Measurements from ENCODE around the gene LRRC8E. TPM values are rescaled to one million over a fixed set of nuclear protein-coding genes. Genes with fewer than 3 reads are reported as not detected.
"Not testable (repeated sequence)": the region's sequence is repeated elsewhere in the genome, so short reads cannot be mapped to it uniquely, and the experiment has no call there.

Gene LRRC8E
- total RNA-seq, 1 experiment from 2014 or later, result 3.0 TPM

GRCh38 chr19:7928334-7928706, 40.0 kb downstream of the LRRC8E start:
- ChIA-PET CTCF (interaction anchor here (1.1 to 2.5 kb wide), 10 partner anchors 11 to 296 kb away, joined by 4 to 39 read pairs (median 8); partner anchors contain the start of gene TIMM44), POLR2A (interaction anchor here (1.3 kb wide), 1 partner anchor 16 kb away, joined by 13 read pairs; the partner anchor contains the start of gene TIMM44)
- Mint-ChIP-seq H3K36me3 (peaks cover 13% of the 10 kb centered on the region), H3K27ac (no peak overlapping the region), H3K4me3 (no peak overlapping the region), H3K4me1 (peaks cover 4% of the 10 kb centered on the region; the same call in 1 of the 2 replicates), H3K9me3 (no peaks in the 10 kb centered on the region), H3K27me3 (ENCODE audit: low read depth) (no peaks in the 10 kb centered on the region)
- no peak for ATAC-seq
- DNase-seq (ENCODE audit: low spot score), result no peak
- TF ChIP-seq NR3C1 (CRISPR knock-in tag; conservative IDR thresholded peaks at IDR 0.05; ENCODE audit: low read depth) (no peak), IRF2 (CRISPR knock-in tag; IDR thresholded peaks at IDR 0.05; ENCODE audit: borderline replicate concordance, low read depth) (no peak), PREB (CRISPR knock-in tag; IDR thresholded peaks at IDR 0.05; ENCODE audit: borderline replicate concordance) (no peak), E2F4 (CRISPR knock-in tag; IDR thresholded peaks at IDR 0.05; ENCODE audit: borderline replicate concordance, low read depth) (no peak), RORB (CRISPR knock-in tag; IDR thresholded peaks at IDR 0.05) (no peak), TEAD4 (CRISPR knock-in tag; IDR thresholded peaks at IDR 0.05) (no peak), ZNF532 (CRISPR knock-in tag; IDR thresholded peaks at IDR 0.05; ENCODE audit: borderline replicate concordance) (no peak), CREB1 (CRISPR knock-in tag; IDR thresholded peaks at IDR 0.05) (no peak)

- CTCF ChIA-PET, result interaction anchor here (0.7 to 2.5 kb wide), 24 partner anchors 8 to 361 kb away, joined by 3 to 43 read pairs (median 7); partner anchors contain the start of genes MAP2K7, SNAPC2 and TIMM44
- TF ChIP-seq CTCF (IDR thresholded peaks at IDR 0.05) (peak; percentile 71), RELA (CRISPR knock-in tag; IDR thresholded peaks at IDR 0.05; ENCODE audit: borderline replicate concordance) (no peak), ZNF317 (CRISPR knock-in tag; IDR thresholded peaks at IDR 0.05; ENCODE audit: borderline replicate concordance, low read depth) (no peak)
- ATAC-seq, result peak; percentile 63
- Mint-ChIP-seq H3K9me3 (no peaks in the 10 kb centered on the region), H3K4me1 (peaks cover 4% of the 10 kb centered on the region; the same call in 1 of the 2 replicates), H3K27me3 (ENCODE audit: low read depth) (no peaks in the 10 kb centered on the region), H3K36me3 (peaks cover 17% of the 10 kb centered on the region), H3K4me3 (no peak overlapping the region), H3K27ac (peak overlapping the region; percentile 70; the same call in 1 of the 2 replicates)
- POLR2A ChIA-PET, result interaction anchor here (0.7 to 1.3 kb wide), 3 partner anchors 15 to 71 kb away, joined by 8 to 13 read pairs (median 11); partner anchors contain the start of gene TIMM44
- DNase-seq (ENCODE audit: low spot score), result peak; percentile 84
Observed at GRCh38 chr19:7928741-7929701, 40.7 kb downstream of the LRRC8E start.

- not testable (repeated sequence) for H3K9me3 Mint-ChIP-seq; H3K4me3 Mint-ChIP-seq; ATAC-seq; DNase-seq (ENCODE audit: low spot score); H3K27me3 Mint-ChIP-seq (ENCODE audit: low read depth); H3K27ac Mint-ChIP-seq; H3K4me1 Mint-ChIP-seq
- ChIA-PET POLR2A (interaction anchor here (0.6 to 0.9 kb wide), 5 partner anchors 13 to 209 kb away, joined by 3 to 6 read pairs (median 3); partner anchors contain the start of gene TIMM44), CTCF (interaction anchor here (1.1 to 2.5 kb wide), 7 partner anchors 8 to 125 kb away, joined by 3 to 43 read pairs (median 11); partner anchors contain the start of genes SNAPC2 and TIMM44)
- peaks cover 21% of the 10 kb centered on the region for H3K36me3 Mint-ChIP-seq
Observed at GRCh38 chr19:7930030-7930429, 41.7 kb downstream of the LRRC8E start.

All from WTC11 (cell line).